Large intestine (tissue), 3 donors: ENCODE results near the gene MCTP2. TPM values are rescaled to one million over a fixed set of nuclear protein-coding genes. Genes with fewer than 3 reads are reported as not detected.
A peak's percentile ranks its signal among the peaks of the same experiment; 100 is the strongest.

Source experiments
- DNase-seq, 2 donors: peaks; one replicate each; pipeline versions ENCODE4 v3.0.0 to v3.0.0-alpha.2; 2013
- H3K27ac ChIP-seq: one replicate; pipeline ENCODE4 v1.5.1; 2013; ENCODE audit warnings: low read length
- H3K27me3 ChIP-seq: 2 replicates; pipeline ENCODE4 v1.6.1; 2013; ENCODE audit warnings: low read length; ENCODE audit not compliant: control insufficient read depth, insufficient read depth
- H3K36me3 ChIP-seq: 2 replicates; pipeline ENCODE4 v1.6.1; 2013; ENCODE audit warnings: low read length; ENCODE audit not compliant: control insufficient read depth, insufficient read depth
- H3K4me1 ChIP-seq: one replicate; pipeline ENCODE4 v1.6.1; 2013; ENCODE audit warnings: low read length; ENCODE audit not compliant: control insufficient read depth, insufficient read depth
- H3K4me3 ChIP-seq: one replicate; pipeline ENCODE4 v1.5.1; 2013; ENCODE audit warnings: low read length
- H3K9me3 ChIP-seq: one replicate; pipeline ENCODE4 v1.6.1; 2013; ENCODE audit warnings: mild to moderate bottlenecking, low read depth, low read length, moderate library complexity; ENCODE audit not compliant: control insufficient read depth
- WGBS: methylation state at CpG from one replicate; pipeline ENCODE4 v1.1.5; 2013; ENCODE audit warnings: low lambda C conversion rate; ENCODE audit not compliant: insufficient coverage; 5-methylcytosine and 5-hydroxymethylcytosine counted together
- polyA plus RNA-seq: library from polyadenylated mRNA; unstranded; fragments of 120-200 nt; gene quantifications from one replicate; pipeline ENCODE4 v1.2.1, GENCODE V29; 2013

Gene MCTP2
- polyA plus RNA-seq, 1 donor: 18.7 TPM

- H3K36me3 ChIP-seq: no peaks in the 10 kb centered on the region
- peak; percentile 58 to 77 for DNase-seq
- H3K4me1 ChIP-seq: no peaks in the 10 kb centered on the region
- H3K9me3 ChIP-seq: no peaks in the 10 kb centered on the region
- 8% methylated on average over 4 of the region's 6 CpGs for WGBS
- H3K27ac ChIP-seq: no peak overlapping the region
- H3K4me3 ChIP-seq: no peak overlapping the region
- no peaks in the 10 kb centered on the region for H3K27me3 ChIP-seq
Measured at GRCh38 chr15:94412979-94413746, 181.8 kb downstream of the MCTP2 start.

GRCh38 chr15:94414916-94415315 lies 183.6 kb downstream of the MCTP2 start:
- Histone ChIP-seq H3K4me1 (no peaks in the 10 kb centered on the region), H3K27me3 (no peaks in the 10 kb centered on the region), H3K4me3 (no peak overlapping the region), H3K27ac (no peak overlapping the region), H3K9me3 (no peaks in the 10 kb centered on the region), H3K36me3 (no peaks in the 10 kb centered on the region)
- DNase-seq: no peak
- no CpG with 5 or more reads among the region's 2 CpGs for WGBS

GRCh38 chr15:94416267-94416666 lies 184.9 kb downstream of the MCTP2 start:
- no peaks in the 10 kb centered on the region for H3K27me3 ChIP-seq
- DNase-seq: no peak
- no peaks in the 10 kb centered on the region for H3K36me3 ChIP-seq
- WGBS: 100% methylated on average over 6 of the region's 7 CpGs
- no peaks in the 10 kb centered on the region for H3K9me3 ChIP-seq
- H3K27ac ChIP-seq: no peak overlapping the region
- no peaks in the 10 kb centered on the region for H3K4me1 ChIP-seq
- H3K4me3 ChIP-seq: no peak overlapping the region

GRCh38 chr15:94416820-94417219 lies 185.5 kb downstream of the MCTP2 start:
- Histone ChIP-seq H3K4me1 (no peaks in the 10 kb centered on the region), H3K27ac (no peak overlapping the region), H3K36me3 (no peaks in the 10 kb centered on the region), H3K9me3 (no peaks in the 10 kb centered on the region), H3K4me3 (no peak overlapping the region), H3K27me3 (no peaks in the 10 kb centered on the region)
- no CpG with 5 or more reads among the region's 3 CpGs for WGBS
- no peak for DNase-seq

- Histone ChIP-seq H3K4me1 (no peaks in the 10 kb centered on the region), H3K27ac (no peak overlapping the region), H3K4me3 (no peak overlapping the region), H3K36me3 (no peaks in the 10 kb centered on the region), H3K9me3 (no peaks in the 10 kb centered on the region), H3K27me3 (no peaks in the 10 kb centered on the region)
- DNase-seq: no peak
- WGBS: 100% methylated on average over 3 of the region's 12 CpGs
Measured at GRCh38 chr15:94417501-94418293, 186.3 kb downstream of the MCTP2 start.

- Histone ChIP-seq H3K4me1 (no peaks in the 10 kb centered on the region), H3K4me3 (no peak overlapping the region), H3K27me3 (no peaks in the 10 kb centered on the region), H3K9me3 (no peaks in the 10 kb centered on the region), H3K27ac (no peak overlapping the region), H3K36me3 (no peaks in the 10 kb centered on the region)
- no CpG with 5 or more reads among the region's 1 CpG for WGBS
- no peak for DNase-seq
Measured at GRCh38 chr15:94421706-94422105, 190.3 kb downstream of the MCTP2 start.

- Histone ChIP-seq H3K27ac (no peak overlapping the region), H3K36me3 (no peaks in the 10 kb centered on the region), H3K9me3 (no peaks in the 10 kb centered on the region), H3K4me1 (no peaks in the 10 kb centered on the region), H3K27me3 (no peaks in the 10 kb centered on the region), H3K4me3 (no peak overlapping the region)
- WGBS: no CpG with 5 or more reads among the region's 1 CpG
- no peak for DNase-seq
Measured at GRCh38 chr15:94432279-94432678, 200.9 kb downstream of the MCTP2 start.

- whole genome bisulfite sequencing: no CpG with 5 or more reads among the region's 3 CpGs
- Histone ChIP-seq H3K27me3 (no peaks in the 10 kb centered on the region), H3K4me3 (no peak overlapping the region), H3K36me3 (no peaks in the 10 kb centered on the region), H3K4me1 (no peaks in the 10 kb centered on the region), H3K27ac (no peak overlapping the region), H3K9me3 (no peaks in the 10 kb centered on the region)
- no peak for DNase-seq
Measured at GRCh38 chr15:94439158-94439557, 207.8 kb downstream of the MCTP2 start.

GRCh38 chr15:94441760-94442159 lies 210.4 kb downstream of the MCTP2 start:
- no CpG with 5 or more reads among the region's 3 CpGs for WGBS
- H3K4me3 ChIP-seq: no peak overlapping the region
- no peaks in the 10 kb centered on the region for H3K36me3 ChIP-seq
- H3K27me3 ChIP-seq: no peaks in the 10 kb centered on the region
- no peaks in the 10 kb centered on the region for H3K4me1 ChIP-seq
- no peak for DNase-seq
- no peaks in the 10 kb centered on the region for H3K9me3 ChIP-seq
- no peak overlapping the region for H3K27ac ChIP-seq

- H3K4me3 ChIP-seq: no peak overlapping the region
- no CpG with 5 or more reads among the region's 1 CpG for WGBS
- H3K27ac ChIP-seq: no peak overlapping the region
Measured at GRCh38 chr15:94442480-94442879, 211.1 kb downstream of the MCTP2 start.

More at GRCh38 chr15:94442480-94442879, 211.1 kb downstream of the MCTP2 start:
- H3K36me3 ChIP-seq: no peaks in the 10 kb centered on the region
- H3K4me1 ChIP-seq: no peaks in the 10 kb centered on the region
- DNase-seq: no peak
- no peaks in the 10 kb centered on the region for H3K27me3 ChIP-seq
- no peaks in the 10 kb centered on the region for H3K9me3 ChIP-seq
